Stimulated activated CD4-positive, alpha-beta T cell treated with anti-CD3 and anti-CD28 coated beads, Interleukin-1b, Interleukin-23, amount 100 ng/mL, for 1 hour (primary cell): Measurements from ENCODE around the gene CCDC167.

Experiments
- DNase-seq, 2 donors: peaks; one replicate each; pipeline ENCODE4 v3.0.0-alpha.2; 2020; ENCODE audit warnings: low read depth in 2 of 2

Gene CCDC167

GRCh38 chr6:37530297-37530696 lies 30.6 kb upstream of the CCDC167 start:
- no peak for DNase-seq

GRCh38 chr6:37528541-37528940 lies 28.8 kb upstream of the CCDC167 start:
- DNase-seq: no peak

DNA sequence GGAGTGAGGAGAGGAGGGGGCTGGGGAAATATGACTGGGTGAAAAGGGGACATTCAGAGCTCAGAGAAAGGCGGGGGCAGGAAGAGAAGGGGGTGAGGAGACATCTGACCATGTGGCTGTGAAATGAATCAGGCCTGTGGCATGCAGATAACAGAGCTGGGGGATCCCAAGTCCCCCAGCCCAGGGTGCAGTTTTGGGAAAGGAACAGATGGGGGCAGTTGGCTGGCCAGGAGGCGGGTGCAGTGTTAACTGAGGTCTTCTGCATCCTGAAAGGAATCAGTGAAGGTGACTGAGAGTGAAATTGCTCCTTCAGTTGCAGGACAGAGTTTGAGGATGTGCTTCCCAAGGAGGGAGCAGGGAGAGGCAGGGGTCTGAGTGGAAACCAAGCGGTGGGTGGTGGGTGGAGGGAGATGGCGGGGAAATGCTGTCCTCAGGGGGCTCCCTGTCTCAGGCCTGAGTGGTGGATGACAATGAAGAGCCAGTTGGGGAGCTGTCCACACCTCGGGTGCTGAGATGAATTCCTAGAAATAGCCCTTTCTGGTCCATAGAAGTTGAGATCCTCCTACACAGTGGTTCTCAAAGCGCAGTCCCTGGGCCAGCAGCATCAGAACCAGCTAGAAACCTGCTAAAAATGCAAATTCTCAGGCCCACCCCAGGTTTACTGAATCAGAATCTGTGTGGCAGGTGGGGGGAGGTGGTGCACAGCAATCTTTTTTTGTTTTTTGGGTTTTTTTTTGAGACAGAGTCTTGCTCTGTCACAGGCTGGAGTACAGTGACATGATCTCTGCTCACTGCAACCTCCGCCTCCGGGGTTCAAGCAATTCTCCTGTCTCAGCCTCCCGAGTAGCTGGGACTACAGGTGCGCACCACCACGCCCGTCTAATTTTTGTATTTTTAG lies 26.0 kb upstream of the CCDC167 start:
- no peak for DNase-seq

DNA sequence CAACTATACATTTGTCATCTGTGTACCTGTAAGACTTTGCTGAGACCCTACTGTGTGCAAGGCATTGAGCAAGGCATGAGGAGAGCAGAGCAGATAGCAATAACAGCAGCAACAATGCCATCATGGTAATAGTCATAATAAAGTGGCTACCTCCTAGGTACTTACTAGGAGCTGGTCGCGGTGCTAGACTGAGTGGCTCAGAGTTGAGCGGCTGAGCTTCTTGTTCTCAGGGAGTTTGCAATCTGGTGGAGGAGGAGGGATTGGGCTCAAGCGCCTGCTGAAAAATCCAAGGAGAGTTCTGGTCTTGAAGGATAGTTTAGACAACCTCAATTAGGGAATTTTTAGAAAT lies 25.3 kb upstream of the CCDC167 start:
- DNase-seq: no peak

DNA sequence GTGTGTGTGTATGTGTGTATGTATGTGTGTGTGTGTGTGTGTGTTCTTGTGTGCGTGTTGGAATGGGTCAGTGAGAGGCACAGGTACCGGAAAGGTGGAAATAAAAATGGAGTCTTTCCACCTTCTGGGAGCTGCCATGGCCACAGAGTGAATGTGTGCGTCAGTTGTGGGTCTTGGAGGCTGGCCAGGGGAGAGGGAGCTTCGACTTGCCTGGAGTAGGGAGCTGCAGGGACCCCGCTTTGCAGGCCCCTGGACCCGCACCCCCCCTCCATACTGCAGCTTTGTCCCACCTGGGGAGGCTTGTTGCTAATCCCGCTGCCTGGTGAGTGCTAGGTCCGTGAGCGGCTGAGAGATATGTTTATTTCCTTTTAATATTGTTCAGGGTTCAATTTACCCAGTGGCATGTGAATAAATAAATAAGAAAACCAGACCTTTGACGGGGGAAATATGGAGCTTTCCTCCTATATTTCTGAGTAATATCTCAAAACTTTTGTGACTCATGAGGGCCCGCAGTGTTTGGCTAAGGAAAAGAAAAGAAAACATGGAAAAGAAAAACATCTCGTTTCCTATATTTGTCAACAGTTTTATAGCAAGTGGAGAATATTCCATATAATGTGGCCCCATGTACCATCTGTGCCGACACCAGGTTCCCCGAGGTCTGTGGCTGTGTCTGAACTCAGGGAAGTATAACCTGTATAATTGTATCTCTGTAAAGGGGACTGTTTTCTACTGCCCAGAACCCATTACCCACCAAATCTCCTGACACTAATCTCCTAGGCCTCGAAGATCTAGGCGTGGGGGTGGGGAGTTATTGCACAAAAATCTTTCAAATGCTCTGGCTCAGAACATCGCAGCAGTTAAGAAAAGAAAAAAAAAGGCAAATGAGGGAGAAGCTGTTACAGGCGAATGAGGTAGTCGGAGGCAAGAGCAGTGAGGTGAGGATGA lies 24.6 kb upstream of the CCDC167 start:
- no peak for DNase-seq

DNA sequence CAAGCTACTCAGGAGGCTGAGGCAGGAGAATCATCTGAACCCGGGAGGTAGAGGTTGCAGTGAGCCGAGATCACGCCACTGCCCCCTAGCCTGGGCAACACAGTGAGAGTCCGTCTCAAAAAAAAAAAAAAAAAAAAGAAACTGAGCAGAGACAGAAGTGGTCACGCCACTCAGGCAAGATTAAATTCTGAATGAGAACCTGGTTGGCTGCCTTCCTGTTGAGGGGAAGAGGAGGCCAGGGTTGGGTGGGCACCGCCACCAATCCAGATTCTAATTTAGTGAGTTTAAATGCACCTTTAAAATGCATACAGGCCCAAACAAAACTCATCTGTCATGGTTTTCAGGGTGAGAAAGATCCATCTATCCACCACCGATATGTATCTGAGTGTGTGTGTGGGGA lies 23.7 kb upstream of the CCDC167 start:
- DNase-seq: no peak

GRCh38 chr6:37522836-37523235 lies 23.1 kb upstream of the CCDC167 start:
- DNase-seq: no peak

- DNase-seq: no peak
Measured at GRCh38 chr6:37521674-37522073, 22.0 kb upstream of the CCDC167 start.

GRCh38 chr6:37520926-37521325 lies 21.2 kb upstream of the CCDC167 start:
- DNase-seq: no peak

- DNase-seq: no peak
Measured at GRCh38 chr6:37519461-37519860, 19.8 kb upstream of the CCDC167 start.

DNA sequence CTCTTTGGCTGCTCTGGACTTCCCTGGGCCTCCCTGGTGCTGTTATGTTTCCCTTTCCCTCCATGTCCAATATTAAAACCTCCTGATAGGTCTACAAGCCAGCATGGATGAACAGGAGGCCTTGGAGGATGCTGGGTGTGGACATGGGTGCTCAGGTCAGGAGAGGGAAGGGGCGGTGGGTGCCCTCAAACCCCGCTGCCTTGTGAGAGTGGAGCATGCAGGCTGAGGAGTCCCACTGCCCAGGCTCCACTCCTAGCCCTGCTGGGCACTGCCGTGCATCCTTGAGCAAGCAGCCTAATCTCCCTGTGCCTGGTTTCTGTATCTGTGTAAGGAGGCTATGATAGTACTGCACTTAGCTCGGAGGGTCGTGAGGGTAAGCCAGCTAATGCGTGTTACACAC lies 18.4 kb upstream of the CCDC167 start:
- no peak for DNase-seq

- peak in 1 of 2 donors; percentile 42 for DNase-seq
Measured at GRCh38 chr6:37517411-37517812, 17.7 kb upstream of the CCDC167 start.

- DNase-seq: no peak
Measured at GRCh38 chr6:37516920-37517405, 17.3 kb upstream of the CCDC167 start.

- DNase-seq: peak; percentile 74 to 85
Measured at GRCh38 chr6:37516076-37516919, 16.6 kb upstream of the CCDC167 start.

DNA sequence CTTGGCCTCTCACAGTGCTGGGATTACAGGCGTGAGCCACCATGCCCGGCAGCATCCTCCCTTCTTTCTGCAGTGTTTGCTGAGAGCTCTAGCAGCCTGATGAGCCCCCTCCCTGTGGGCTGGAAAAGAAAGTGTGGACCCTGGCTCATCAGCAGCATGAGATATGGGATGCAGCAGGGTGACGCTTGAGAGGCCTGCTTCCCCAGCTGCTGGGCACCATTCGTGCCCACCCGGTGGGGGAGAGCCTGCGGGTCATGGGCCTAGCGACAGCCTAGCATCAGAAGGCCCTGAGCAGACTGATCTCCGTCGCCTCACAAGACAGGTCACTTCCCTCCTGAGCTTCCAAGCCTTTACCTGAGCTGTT lies 16.0 kb upstream of the CCDC167 start:
- no peak for DNase-seq

DNA sequence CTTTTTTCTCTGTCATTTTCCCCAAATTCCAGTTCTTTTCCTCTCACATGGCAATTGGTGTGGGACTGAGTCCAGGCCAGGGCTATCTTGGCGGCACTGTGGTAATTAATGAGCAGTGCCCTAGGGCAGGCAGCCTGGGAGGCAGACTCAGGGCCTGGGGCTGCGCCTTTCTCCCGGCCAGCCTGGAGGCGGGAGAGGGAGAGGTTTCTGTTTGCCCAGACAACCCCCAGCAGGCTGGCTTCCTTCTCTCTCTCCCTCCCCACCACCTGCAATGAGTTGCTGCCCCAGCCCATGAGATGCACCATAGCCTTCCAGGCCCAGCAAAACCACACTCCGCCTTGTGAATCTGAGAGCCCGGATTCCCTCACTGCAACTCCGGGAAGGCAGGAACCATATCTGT lies 15.1 kb upstream of the CCDC167 start:
- DNase-seq: no peak

GRCh38 chr6:37514321-37514771 lies 14.7 kb upstream of the CCDC167 start:
- no peak for DNase-seq

DNA sequence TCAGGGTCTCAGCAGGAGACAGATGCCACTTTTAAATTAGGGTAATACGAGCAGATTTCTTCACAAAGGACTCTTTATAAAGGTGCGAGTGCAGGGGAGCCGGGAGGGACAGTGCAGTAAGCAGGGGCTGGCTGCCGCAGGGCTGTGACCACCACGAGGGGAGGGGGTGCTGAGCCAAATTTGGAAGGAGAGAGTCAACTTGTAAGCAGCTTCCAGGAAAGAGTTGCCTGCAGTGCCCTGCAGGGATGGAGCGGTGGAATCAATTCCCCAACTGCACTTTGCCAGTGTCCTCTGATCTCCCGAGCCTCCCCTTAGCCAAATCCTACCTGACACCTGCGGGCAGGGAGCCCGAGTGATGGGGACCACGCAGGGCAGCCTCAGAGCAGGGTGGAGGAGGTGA lies 13.9 kb upstream of the CCDC167 start:
- DNase-seq: no peak

DNA sequence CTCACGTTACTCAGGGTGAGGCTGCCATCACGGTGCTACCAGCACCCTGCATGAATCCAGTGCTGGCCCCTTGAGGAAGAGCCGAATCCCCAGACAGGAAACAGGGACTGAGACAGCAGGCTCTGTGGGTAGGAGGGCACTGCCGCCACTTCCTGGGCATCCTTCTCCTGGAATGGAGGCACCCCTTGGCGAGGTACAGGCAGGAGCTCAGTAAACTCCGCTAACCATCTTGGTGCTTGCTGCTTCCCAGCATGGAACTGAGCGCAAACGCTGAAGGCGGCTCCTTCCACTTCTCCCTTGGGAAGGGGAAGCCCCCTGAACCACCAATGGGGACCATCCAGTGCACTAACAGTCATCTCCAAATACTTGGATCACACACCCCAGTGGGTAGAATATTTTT lies 13.5 kb upstream of the CCDC167 start:
- no peak for DNase-seq

GRCh38 chr6:37512400-37513011 lies 12.8 kb upstream of the CCDC167 start:
- no peak for DNase-seq

DNA sequence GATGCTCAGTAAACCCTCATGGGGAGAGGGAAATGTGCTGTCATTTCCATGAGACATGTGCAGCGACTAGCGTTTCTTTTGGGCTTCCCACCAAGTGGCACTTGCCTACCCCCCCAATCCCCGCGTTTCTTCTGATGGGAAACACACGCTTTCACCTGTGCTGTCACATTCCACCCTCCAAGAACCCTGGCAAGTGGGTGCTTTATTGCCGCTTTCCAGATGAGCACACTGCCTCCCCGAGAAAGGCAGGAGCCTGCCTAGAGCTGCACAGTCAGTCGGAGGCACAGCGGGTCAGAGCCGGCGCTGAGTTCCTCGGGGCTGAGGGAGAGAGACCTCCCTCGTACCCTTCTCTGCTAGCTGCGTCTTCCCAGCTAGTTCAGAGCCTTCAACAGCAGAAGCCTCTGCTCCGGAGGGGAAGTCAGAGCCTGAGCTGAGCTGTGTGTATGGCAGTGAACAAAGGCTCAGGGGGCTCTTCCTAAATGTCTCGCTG lies 12.3 kb upstream of the CCDC167 start:
- DNase-seq: no peak
